Neural cell (in vitro differentiated cells): ENCODE data around the gene ADCY1. TPM values are rescaled to one million over a fixed set of nuclear protein-coding genes. Genes with fewer than 3 reads are reported as not detected.

Experiments
- H2AFZ ChIP-seq: fragments of 200-600, 300-800 bp; sonication (generic), shearing (Covaris generic); 2 replicates; pipeline ENCODE4 v1.6.0; 2014; ENCODE audit warnings: low read depth, mild to moderate bottlenecking, antibody characterized with exemption, low read length, moderate library complexity
- H3F3A ChIP-seq: fragments of 200-600 bp; shearing (Covaris generic); 2 replicates; pipeline ENCODE4 v1.6.1; 2016; ENCODE audit warnings: mild to moderate bottlenecking, moderate library complexity, mixed read lengths, antibody characterized with exemption, low read length; ENCODE audit not compliant: insufficient read depth, poor library complexity, severe bottlenecking
- H3K27ac ChIP-seq: fragments of 200-600, 300-800 bp; sonication (generic), shearing (Covaris generic); 2 replicates; pipeline ENCODE4 v1.5.1; 2014; ENCODE audit warnings: mild to moderate bottlenecking, low read length, moderate library complexity
- H3K27me3 ChIP-seq: fragments of 300-800, 200-600 bp; sonication (generic), shearing (Covaris generic); 2 replicates; pipeline ENCODE4 v1.6.0; 2014; ENCODE audit warnings: mild to moderate bottlenecking, low read depth, low read length, moderate library complexity; ENCODE audit not compliant: insufficient read depth
- H3K36me3 ChIP-seq: fragments of 300-800, 200-600 bp; sonication (generic), shearing (Covaris generic); 2 replicates; pipeline ENCODE4 v1.5.1; 2014; ENCODE audit warnings: mild to moderate bottlenecking, antibody characterized with exemption, low read length, moderate library complexity; ENCODE audit not compliant: insufficient read depth
- H3K4me2 ChIP-seq: fragments of 300-800, 200-600 bp; sonication (generic), shearing (Covaris generic); 2 replicates; pipeline ENCODE4 v1.6.0; 2014; ENCODE audit warnings: mild to moderate bottlenecking, low read length
- H3K4me3 ChIP-seq: fragments of 300-800, 200-600 bp; sonication (generic), shearing (Covaris generic); 2 replicates; pipeline ENCODE4 v1.5.1; 2014; ENCODE audit warnings: mild to moderate bottlenecking, low read length, moderate library complexity
- H3K79me2 ChIP-seq: fragments of 200-600 bp; shearing (Covaris generic); replicated peaks from 2 replicates; pipeline ENCODE4 v1.6.0; 2014; ENCODE audit warnings: mild to moderate bottlenecking, low read length, moderate library complexity; ENCODE audit not compliant: insufficient read depth
- H3K9ac ChIP-seq: fragments of 300-800, 200-600 bp; sonication (generic), shearing (Covaris generic); 2 replicates; pipeline ENCODE4 v1.6.1; 2016; ENCODE audit warnings: mild to moderate bottlenecking, low read length, mixed read lengths
- H3K9me2 ChIP-seq: fragments of 200-600 bp; shearing (Covaris generic); 2 replicates; pipeline ENCODE4 v1.6.1; 2016; ENCODE audit warnings: mild to moderate bottlenecking, low read length, mixed read lengths; ENCODE audit not compliant: insufficient read depth
- H3K9me3 ChIP-seq: fragments of 200-600, 300-800 bp; sonication (generic), shearing (Covaris generic); 2 replicates; pipeline ENCODE4 v1.6.1; 2016; ENCODE audit warnings: mild to moderate bottlenecking, mixed run types, low read length, moderate library complexity, mixed read lengths
- H4K20me1 ChIP-seq: fragments of 200-600 bp; shearing (Covaris generic); 2 replicates; pipeline ENCODE4 v1.6.1; 2016; ENCODE audit warnings: mild to moderate bottlenecking, mixed run types; ENCODE audit not compliant: insufficient read depth
- EP300 ChIP-seq: fragments of 450-650 bp; conservative IDR thresholded peaks from 2 replicates; pipeline ENCODE4 v1.6.1; 2014; ENCODE audit warnings: antibody characterized with exemption, mild to moderate bottlenecking, moderate library complexity; ENCODE audit not compliant: poor library complexity, severe bottlenecking
- EZH2 ChIP-seq: fragments of 200-600, 300-800 bp; shearing (Covaris generic), sonication (generic); IDR thresholded peaks from 2 replicates; pipeline ENCODE4 v1.6.1; 2014; ENCODE audit warnings: antibody characterized with exemption, low read length, borderline replicate concordance, mild to moderate bottlenecking; ENCODE audit not compliant: insufficient read depth, poor library complexity, severe bottlenecking
- MXI1 ChIP-seq: fragments of 450-650 bp; conservative IDR thresholded peaks from 2 replicates; pipeline ENCODE4 v1.6.1; 2014; ENCODE audit warnings: antibody characterized with exemption, mild to moderate bottlenecking; ENCODE audit not compliant: poor library complexity, severe bottlenecking
- POLR2AphosphoS5 ChIP-seq: IDR thresholded peaks from 2 replicates; pipeline ENCODE4 v1.6.1; 2012
- RAD21 ChIP-seq: fragments of 450-650 bp; conservative IDR thresholded peaks from 2 replicates; pipeline ENCODE4 v1.6.1; 2014; ENCODE audit warnings: antibody characterized with exemption, mild to moderate bottlenecking, moderate library complexity
- SMC3 ChIP-seq: fragments of 450-650 bp; conservative IDR thresholded peaks from 2 replicates; pipeline ENCODE4 v1.6.1; 2014; ENCODE audit warnings: antibody characterized with exemption, mild to moderate bottlenecking, moderate library complexity; ENCODE audit not compliant: poor library complexity
- TAF1 ChIP-seq: IDR thresholded peaks from 2 replicates; pipeline ENCODE4 v1.6.1; 2012; ENCODE audit warnings: low read depth
- polyA plus RNA-seq: library from polyadenylated mRNA; depleted of rRNA; stranded (reverse); fragments of >200 nt; gene quantifications from 2 replicates; pipeline ENCODE4 v1.2.3, GENCODE V29; 2014
- TF ChIP-seq, protein P1 (sequence below): fragments of 450-650 bp; IDR thresholded peaks from 2 replicates; pipeline ENCODE4 v1.5.1; 2014; ENCODE audit warnings: antibody characterized with exemption, mild to moderate bottlenecking, moderate library complexity; ENCODE audit not compliant: poor library complexity, severe bottlenecking
- TF ChIP-seq, protein P2 (sequence below): IDR thresholded peaks from 2 replicates; pipeline ENCODE4 v1.6.1; 2012; ENCODE audit warnings: borderline replicate concordance

ADCY1 gene
- polyA plus RNA-seq, 1 donor from 2014 or later, result 14.8 TPM

DNA sequence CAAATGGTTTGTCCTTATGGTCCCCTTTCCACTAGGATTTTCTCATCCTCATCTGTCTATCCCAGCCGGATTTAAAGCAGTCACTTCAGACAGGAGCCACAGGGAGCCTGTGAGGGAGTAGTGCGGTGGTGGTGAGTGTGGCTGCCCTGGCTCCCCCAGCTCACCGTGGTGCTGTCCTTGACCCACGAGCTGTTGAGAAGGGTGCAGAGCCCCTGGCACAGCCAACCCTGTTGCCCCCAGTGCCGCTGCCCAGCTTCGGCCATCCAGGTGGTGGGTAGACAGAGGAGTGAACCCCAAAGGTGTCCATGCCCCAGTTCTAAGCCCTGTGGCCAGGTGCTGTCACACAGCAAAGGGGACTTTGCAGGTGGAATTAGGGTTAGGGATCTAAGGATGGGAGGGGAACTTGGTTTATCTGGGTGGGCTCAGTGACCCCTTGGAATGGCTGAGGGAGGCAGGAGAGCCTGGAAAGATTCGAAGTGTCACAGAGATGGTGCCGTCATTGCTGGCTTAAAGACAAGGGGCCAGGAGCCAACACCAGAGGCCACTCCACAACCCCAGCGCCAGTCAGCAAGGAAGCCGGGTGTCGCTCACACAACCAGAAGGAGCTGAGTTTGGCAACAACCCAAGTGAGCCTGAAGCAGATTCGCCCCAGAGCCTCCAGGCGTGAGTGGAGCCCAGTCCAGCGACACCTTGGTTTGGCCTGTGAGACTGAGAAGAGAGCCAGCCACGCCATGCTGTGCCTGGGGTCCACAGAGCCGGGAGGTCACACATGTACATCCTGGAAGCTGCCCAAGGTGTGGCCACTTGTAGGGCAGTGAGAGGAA lies 142.4 kb downstream of the ADCY1 start:
- Histone ChIP-seq H3K4me2 (no peak overlapping the region), H3K27ac (no peak overlapping the region), H3K36me3 (no peaks in the 10 kb centered on the region), H3K9me2 (no peaks in the 10 kb centered on the region), H4K20me1 (no peaks in the 10 kb centered on the region), H3K9ac (no peak overlapping the region), H3F3A (no peaks in the 10 kb centered on the region), H3K4me3 (no peak overlapping the region), H2AFZ (no peak overlapping the region), H3K79me2 (no peaks in the 10 kb centered on the region), H3K27me3 (no peaks in the 10 kb centered on the region), H3K9me3 (no peaks in the 10 kb centered on the region)
- TF ChIP-seq RAD21 (no peak), POLR2AphosphoS5 (no peak), EP300 (no peak), EZH2 (no peak), MXI1 (no peak), SMC3 (no peak), TAF1 (no peak)
- TF ChIP-seq, protein P1, sequence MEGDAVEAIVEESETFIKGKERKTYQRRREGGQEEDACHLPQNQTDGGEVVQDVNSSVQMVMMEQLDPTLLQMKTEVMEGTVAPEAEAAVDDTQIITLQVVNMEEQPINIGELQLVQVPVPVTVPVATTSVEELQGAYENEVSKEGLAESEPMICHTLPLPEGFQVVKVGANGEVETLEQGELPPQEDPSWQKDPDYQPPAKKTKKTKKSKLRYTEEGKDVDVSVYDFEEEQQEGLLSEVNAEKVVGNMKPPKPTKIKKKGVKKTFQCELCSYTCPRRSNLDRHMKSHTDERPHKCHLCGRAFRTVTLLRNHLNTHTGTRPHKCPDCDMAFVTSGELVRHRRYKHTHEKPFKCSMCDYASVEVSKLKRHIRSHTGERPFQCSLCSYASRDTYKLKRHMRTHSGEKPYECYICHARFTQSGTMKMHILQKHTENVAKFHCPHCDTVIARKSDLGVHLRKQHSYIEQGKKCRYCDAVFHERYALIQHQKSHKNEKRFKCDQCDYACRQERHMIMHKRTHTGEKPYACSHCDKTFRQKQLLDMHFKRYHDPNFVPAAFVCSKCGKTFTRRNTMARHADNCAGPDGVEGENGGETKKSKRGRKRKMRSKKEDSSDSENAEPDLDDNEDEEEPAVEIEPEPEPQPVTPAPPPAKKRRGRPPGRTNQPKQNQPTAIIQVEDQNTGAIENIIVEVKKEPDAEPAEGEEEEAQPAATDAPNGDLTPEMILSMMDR, result no peak
- TF ChIP-seq, protein P2, sequence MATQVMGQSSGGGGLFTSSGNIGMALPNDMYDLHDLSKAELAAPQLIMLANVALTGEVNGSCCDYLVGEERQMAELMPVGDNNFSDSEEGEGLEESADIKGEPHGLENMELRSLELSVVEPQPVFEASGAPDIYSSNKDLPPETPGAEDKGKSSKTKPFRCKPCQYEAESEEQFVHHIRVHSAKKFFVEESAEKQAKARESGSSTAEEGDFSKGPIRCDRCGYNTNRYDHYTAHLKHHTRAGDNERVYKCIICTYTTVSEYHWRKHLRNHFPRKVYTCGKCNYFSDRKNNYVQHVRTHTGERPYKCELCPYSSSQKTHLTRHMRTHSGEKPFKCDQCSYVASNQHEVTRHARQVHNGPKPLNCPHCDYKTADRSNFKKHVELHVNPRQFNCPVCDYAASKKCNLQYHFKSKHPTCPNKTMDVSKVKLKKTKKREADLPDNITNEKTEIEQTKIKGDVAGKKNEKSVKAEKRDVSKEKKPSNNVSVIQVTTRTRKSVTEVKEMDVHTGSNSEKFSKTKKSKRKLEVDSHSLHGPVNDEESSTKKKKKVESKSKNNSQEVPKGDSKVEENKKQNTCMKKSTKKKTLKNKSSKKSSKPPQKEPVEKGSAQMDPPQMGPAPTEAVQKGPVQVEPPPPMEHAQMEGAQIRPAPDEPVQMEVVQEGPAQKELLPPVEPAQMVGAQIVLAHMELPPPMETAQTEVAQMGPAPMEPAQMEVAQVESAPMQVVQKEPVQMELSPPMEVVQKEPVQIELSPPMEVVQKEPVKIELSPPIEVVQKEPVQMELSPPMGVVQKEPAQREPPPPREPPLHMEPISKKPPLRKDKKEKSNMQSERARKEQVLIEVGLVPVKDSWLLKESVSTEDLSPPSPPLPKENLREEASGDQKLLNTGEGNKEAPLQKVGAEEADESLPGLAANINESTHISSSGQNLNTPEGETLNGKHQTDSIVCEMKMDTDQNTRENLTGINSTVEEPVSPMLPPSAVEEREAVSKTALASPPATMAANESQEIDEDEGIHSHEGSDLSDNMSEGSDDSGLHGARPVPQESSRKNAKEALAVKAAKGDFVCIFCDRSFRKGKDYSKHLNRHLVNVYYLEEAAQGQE, result no peak

DNA sequence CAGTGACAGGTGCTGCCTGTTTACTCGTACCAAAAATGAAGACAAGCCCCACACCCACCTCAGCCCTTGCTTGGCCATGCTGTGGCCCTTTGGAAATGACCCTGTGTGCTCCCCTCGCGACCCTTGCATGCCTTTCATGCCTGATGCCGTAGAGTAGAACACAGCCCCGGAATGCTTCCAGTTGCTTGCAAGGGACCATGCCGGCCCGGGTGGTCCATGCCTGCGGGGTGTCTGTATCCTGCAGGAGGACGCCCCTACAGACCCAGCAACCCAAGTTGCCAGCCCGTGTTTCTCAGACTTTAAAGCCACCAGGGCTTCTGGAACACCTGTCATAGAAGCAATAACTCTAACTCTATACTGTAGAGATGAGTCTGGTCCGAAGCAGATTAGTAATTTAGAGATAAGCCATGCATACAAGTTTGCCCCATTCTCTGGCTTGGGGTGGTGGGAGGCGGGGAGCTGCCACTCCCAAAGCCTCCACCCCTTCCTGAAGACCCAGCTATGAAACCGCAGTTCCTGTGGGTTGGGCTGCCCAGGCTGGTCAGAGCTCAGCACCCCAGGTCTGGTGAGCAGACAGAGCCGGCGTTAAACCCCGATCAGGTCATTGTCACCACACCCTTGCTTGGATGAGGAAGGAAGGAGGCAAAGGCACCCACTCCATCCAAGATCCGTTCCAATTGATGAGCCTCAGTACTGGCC lies 143.5 kb downstream of the ADCY1 start:
- H3K79me2 ChIP-seq, result no peaks in the 10 kb centered on the region
- no peaks in the 10 kb centered on the region for H3K9me2 ChIP-seq
- H3K4me3 ChIP-seq, result no peak overlapping the region
- no peak overlapping the region for H3K4me2 ChIP-seq
- H4K20me1 ChIP-seq, result no peaks in the 10 kb centered on the region
- no peaks in the 10 kb centered on the region for H3K36me3 ChIP-seq
- TF ChIP-seq, protein P1, result no peak
- TF ChIP-seq, protein P2, result no peak
- TF ChIP-seq EP300 (no peak), SMC3 (no peak), TAF1 (no peak), POLR2AphosphoS5 (no peak), RAD21 (no peak), EZH2 (no peak), MXI1 (no peak)
- H3F3A ChIP-seq, result no peaks in the 10 kb centered on the region
- H3K9me3 ChIP-seq, result no peaks in the 10 kb centered on the region
- H3K27me3 ChIP-seq, result no peaks in the 10 kb centered on the region
- H3K9ac ChIP-seq, result no peak overlapping the region
- no peak overlapping the region for H2AFZ ChIP-seq
- H3K27ac ChIP-seq, result no peak overlapping the region
